GM21360 (cell line): ENCODE results near the gene UTP15.

ENCODE experiments used
- ATAC-seq: cut with Tn5 transposase; IDR thresholded peaks from one replicate; pipeline ENCODE4 v1.9.1; 2021; ENCODE audit warnings: mild to moderate bottlenecking, moderate library complexity; ENCODE audit not compliant: unreplicated experiment

The UTP15 gene

GRCh38 chr5:73620334-73620687 lies 54.8 kb downstream of the UTP15 start:
- ATAC-seq: no peak

GRCh38 chr5:73623060-73623459 lies 57.5 kb downstream of the UTP15 start:
- no peak for ATAC-seq

- no peak for ATAC-seq
Measured at GRCh38 chr5:73623901-73624404, 58.4 kb downstream of the UTP15 start.

GRCh38 chr5:73624888-73625287 lies 59.3 kb downstream of the UTP15 start:
- no peak for ATAC-seq

- ATAC-seq: peak; percentile 12
Measured at GRCh38 chr5:73625372-73625943, 59.9 kb downstream of the UTP15 start.

GRCh38 chr5:73625944-73626811 lies 60.6 kb downstream of the UTP15 start, which contains the start of gene ARHGEF28:
Gene ARHGEF28, plus strand, starts transcription at chr5:73626196. Its CDS starts 58,656 bp downstream, at chr5:73684852.
- peak; percentile 51 for ATAC-seq

- ATAC-seq: no peak
Measured at GRCh38 chr5:73626814-73627313, 61.3 kb downstream of the UTP15 start.

GRCh38 chr5:73629456-73629855 lies 63.9 kb downstream of the UTP15 start:
- no peak for ATAC-seq

- ATAC-seq: no peak
Measured at GRCh38 chr5:73630765-73631164, 65.2 kb downstream of the UTP15 start.

- ATAC-seq: no peak
Measured at GRCh38 chr5:73631500-73631899, 66.0 kb downstream of the UTP15 start.
